ENCODE data around the gene NRXN3. TPM values are rescaled to one million over a fixed set of nuclear protein-coding genes. Genes with fewer than 3 reads are reported as not detected.

Gene NRXN3
- total and polyA plus RNA-seq, 2 experiments from 2014 or later = 0.08 to 0.11 TPM

- no peak for DNase-seq
- 0 to 6% methylated on average over 1 of the region's 1 CpG for WGBS, 2 experiments (ENCODE audit: low coverage in 1 of 2, low lambda C conversion rate in 2 of 2, missing lambda C conversion rate in 2 of 2)
- Histone ChIP-seq H3K4me3 (no peak overlapping the region), H3K79me2 (ENCODE audit: insufficient read depth) (no peaks in the 10 kb centered on the region), H3K9me3 (ENCODE audit: low read depth) (no peaks in the 10 kb centered on the region), H3K4me1 (ENCODE audit: insufficient read depth) (no peaks in the 10 kb centered on the region), H3F3A (ENCODE audit: insufficient read depth) (no peaks in the 10 kb centered on the region), H3K4me2 (ENCODE audit: unreplicated experiment) (no peak overlapping the region), H3K27me3 (replicated peaks; ENCODE audit: insufficient read depth) (no peaks in the 10 kb centered on the region), H4K20me1 (ENCODE audit: insufficient read depth) (no peaks in the 10 kb centered on the region), H3K9me2 (ENCODE audit: insufficient read depth) (no peaks in the 10 kb centered on the region), H3K27ac (no peak overlapping the region), H3K36me3 (ENCODE audit: low read depth) (no peaks in the 10 kb centered on the region), H2AFZ (no peak overlapping the region), H3K9ac (no peak overlapping the region)
- in situ Hi-C loops (cut with MboI) = no loop called here
- TF ChIP-seq EZH2phosphoT487 (IDR thresholded peaks at IDR 0.05; ENCODE audit: insufficient read depth, low read depth) (no peak), EZH2 (IDR thresholded peaks at IDR 0.05; ENCODE audit: insufficient read depth, poor library complexity, severe bottlenecking) (no peak)
Measured at GRCh38 chr14:79491161-79491560, 1321.0 kb downstream of the NRXN3 start.

- WGBS, 2 experiments (ENCODE audit: low coverage in 1 of 2, low lambda C conversion rate in 2 of 2, missing lambda C conversion rate in 2 of 2) = 6 to 8% methylated on average over 3 of the region's 3 CpGs
- Histone ChIP-seq H3K4me1 (ENCODE audit: insufficient read depth) (no peaks in the 10 kb centered on the region), H3K4me3 (no peak overlapping the region), H3K9ac (no peak overlapping the region), H3K27me3 (replicated peaks; ENCODE audit: insufficient read depth) (no peaks in the 10 kb centered on the region), H3K4me2 (ENCODE audit: unreplicated experiment) (no peak overlapping the region), H4K20me1 (ENCODE audit: insufficient read depth) (no peaks in the 10 kb centered on the region), H3K9me2 (ENCODE audit: insufficient read depth) (no peaks in the 10 kb centered on the region), H3K27ac (no peak overlapping the region), H3K36me3 (ENCODE audit: low read depth) (no peaks in the 10 kb centered on the region), H3F3A (ENCODE audit: insufficient read depth) (no peaks in the 10 kb centered on the region), H3K79me2 (ENCODE audit: insufficient read depth) (no peaks in the 10 kb centered on the region), H2AFZ (no peak overlapping the region), H3K9me3 (ENCODE audit: low read depth) (no peaks in the 10 kb centered on the region)
- in situ Hi-C loops (cut with MboI) = no loop called here
- TF ChIP-seq EZH2phosphoT487 (IDR thresholded peaks at IDR 0.05; ENCODE audit: insufficient read depth, low read depth) = no peak
- TF ChIP-seq EZH2 (IDR thresholded peaks at IDR 0.05; ENCODE audit: insufficient read depth, poor library complexity, severe bottlenecking) = no peak
- DNase-seq = no peak
Measured at GRCh38 chr14:79493081-79493645, 1323.0 kb downstream of the NRXN3 start.

GRCh38 chr14:79496701-79497100 lies 1326.5 kb downstream of the NRXN3 start:
- H3K4me1 ChIP-seq (ENCODE audit: insufficient read depth) = no peaks in the 10 kb centered on the region
- no peaks in the 10 kb centered on the region for H3K36me3 ChIP-seq (ENCODE audit: low read depth)
- H3K4me2 ChIP-seq (ENCODE audit: unreplicated experiment) = no peak overlapping the region
- TF ChIP-seq EZH2 (IDR thresholded peaks at IDR 0.05; ENCODE audit: insufficient read depth, poor library complexity, severe bottlenecking) (no peak), EZH2phosphoT487 (IDR thresholded peaks at IDR 0.05; ENCODE audit: insufficient read depth, low read depth) (no peak)
- no peak overlapping the region for H3K4me3 ChIP-seq
- no peaks in the 10 kb centered on the region for H3K9me3 ChIP-seq (ENCODE audit: low read depth)
- 19 to 35% methylated on average over 4 of the region's 4 CpGs for WGBS, 2 experiments (ENCODE audit: low coverage in 1 of 2, low lambda C conversion rate in 2 of 2, missing lambda C conversion rate in 2 of 2)
- H3K79me2 ChIP-seq (ENCODE audit: insufficient read depth) = no peaks in the 10 kb centered on the region
- in situ Hi-C loops (cut with MboI) = no loop called here
- no peak overlapping the region for H3K9ac ChIP-seq
- no peak for DNase-seq
- no peaks in the 10 kb centered on the region for H3F3A ChIP-seq (ENCODE audit: insufficient read depth)
- no peak overlapping the region for H2AFZ ChIP-seq
- H3K27me3 ChIP-seq (replicated peaks; ENCODE audit: insufficient read depth) = no peaks in the 10 kb centered on the region
- H4K20me1 ChIP-seq (ENCODE audit: insufficient read depth) = no peaks in the 10 kb centered on the region
- no peaks in the 10 kb centered on the region for H3K9me2 ChIP-seq (ENCODE audit: insufficient read depth)
- no peak overlapping the region for H3K27ac ChIP-seq

- Histone ChIP-seq H3F3A (ENCODE audit: insufficient read depth) (no peaks in the 10 kb centered on the region), H2AFZ (no peak overlapping the region), H3K4me2 (ENCODE audit: unreplicated experiment) (no peak overlapping the region), H3K27me3 (replicated peaks; ENCODE audit: insufficient read depth) (no peaks in the 10 kb centered on the region), H3K4me1 (ENCODE audit: insufficient read depth) (no peaks in the 10 kb centered on the region), H3K4me3 (no peak overlapping the region), H3K79me2 (ENCODE audit: insufficient read depth) (no peaks in the 10 kb centered on the region), H3K9ac (no peak overlapping the region), H3K9me2 (ENCODE audit: insufficient read depth) (no peaks in the 10 kb centered on the region), H3K9me3 (ENCODE audit: low read depth) (no peaks in the 10 kb centered on the region), H3K36me3 (ENCODE audit: low read depth) (no peaks in the 10 kb centered on the region), H3K27ac (no peak overlapping the region), H4K20me1 (ENCODE audit: insufficient read depth) (no peaks in the 10 kb centered on the region)
- WGBS, 2 experiments (ENCODE audit: low coverage in 1 of 2, low lambda C conversion rate in 2 of 2, missing lambda C conversion rate in 2 of 2) = 0% methylated on average over 1 of the region's 1 CpG
- no peak for DNase-seq
- in situ Hi-C loops (cut with MboI) = no loop called here
- no peak for TF ChIP-seq EZH2phosphoT487 (IDR thresholded peaks at IDR 0.05; ENCODE audit: insufficient read depth, low read depth)
- TF ChIP-seq EZH2 (IDR thresholded peaks at IDR 0.05; ENCODE audit: insufficient read depth, poor library complexity, severe bottlenecking) = no peak
Measured at GRCh38 chr14:79500489-79500888, 1330.3 kb downstream of the NRXN3 start.
